NCI-H345 treated with DMSO at 0.1 percent for 48 hours (cell line): Measurements from ENCODE around the gene PIP5KL1.

Experiments used
- DNase-seq: peaks from one replicate; lab custom pipeline; 2025; ENCODE audit not compliant: unreplicated experiment; lab: John Stamatoyannopoulos, UW

PIP5KL1 gene

DNA sequence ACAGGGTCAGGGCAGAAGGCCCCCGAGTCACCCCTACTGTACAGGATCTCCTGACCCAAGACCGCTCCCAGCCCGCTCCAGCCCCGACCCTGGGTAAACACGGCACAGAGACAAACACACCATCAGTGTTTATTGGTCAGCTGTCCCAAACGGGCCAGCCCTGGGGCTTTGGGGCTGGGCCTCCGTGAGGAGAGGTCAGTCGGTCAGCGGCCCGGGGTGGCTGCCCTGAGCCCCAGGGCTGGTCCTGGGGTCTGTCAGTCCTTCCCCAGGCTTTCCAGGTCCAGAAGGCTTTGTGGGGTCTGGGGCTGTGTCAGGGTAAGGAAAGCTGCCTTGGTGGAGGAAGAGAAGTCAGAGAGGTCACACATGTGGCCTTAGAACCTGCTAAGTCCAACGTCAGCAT, 4.4 kb upstream of the PIP5KL1 start:
- DNase-seq, result no peak

DNA sequence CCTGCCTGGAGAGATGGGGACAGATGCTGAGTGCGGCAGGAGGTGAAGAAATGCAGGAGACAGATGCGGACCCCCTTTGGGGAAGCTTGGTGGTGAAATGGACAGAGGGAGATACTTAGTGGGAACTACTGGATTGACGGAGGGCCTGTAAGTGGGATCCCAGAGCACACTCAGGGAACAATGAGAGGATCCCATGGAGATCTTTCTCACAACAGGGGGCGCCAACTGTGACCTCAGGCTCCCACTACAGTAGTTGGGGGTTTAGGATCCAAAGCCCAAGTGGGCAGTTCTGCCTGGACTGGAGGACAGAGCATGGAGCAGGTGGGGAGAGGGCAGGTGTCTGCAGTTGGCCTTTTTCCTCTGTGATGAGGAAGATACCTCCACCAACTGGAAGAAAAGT, 3.7 kb upstream of the PIP5KL1 start:
- DNase-seq, result no peak

DNA sequence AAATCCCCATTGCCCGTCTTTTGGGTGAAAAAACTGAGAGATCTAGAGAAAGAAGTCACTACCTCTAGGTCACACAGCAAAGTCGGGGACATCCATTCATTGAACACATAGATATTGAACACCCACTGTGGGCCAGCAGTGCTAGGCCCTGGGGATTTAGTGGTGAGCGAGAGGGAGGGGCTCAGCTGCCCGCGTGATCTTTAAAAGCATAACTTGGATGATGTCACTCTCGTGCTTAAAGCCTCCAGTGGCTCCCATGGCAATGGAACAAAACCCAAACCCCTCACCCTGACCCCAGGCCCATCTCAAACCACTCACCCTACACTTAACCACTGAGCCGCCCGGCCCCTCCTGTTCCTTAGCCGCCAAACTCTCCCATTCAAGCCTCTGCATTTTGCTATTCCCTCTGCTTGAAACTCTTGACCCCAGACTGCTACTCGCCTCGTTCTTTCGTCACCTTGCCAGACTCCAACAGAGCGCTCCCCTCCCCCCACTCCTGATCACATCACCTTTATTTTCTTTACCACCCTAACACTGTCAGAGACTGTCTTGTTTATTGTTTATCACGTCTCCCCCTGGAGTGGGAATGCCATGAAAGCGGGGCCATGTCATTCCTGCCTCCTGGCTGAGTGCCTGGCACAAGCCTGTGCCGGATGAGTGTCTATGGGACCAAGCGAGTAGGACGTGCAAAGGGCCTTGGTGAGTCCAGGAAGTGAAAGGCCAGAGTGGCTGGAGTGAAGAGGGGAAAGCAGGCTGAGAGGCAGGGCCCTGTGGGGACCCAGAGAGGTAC, 710 bp upstream of the PIP5KL1 start:
- DNase-seq, result peak; percentile 40

DNA sequence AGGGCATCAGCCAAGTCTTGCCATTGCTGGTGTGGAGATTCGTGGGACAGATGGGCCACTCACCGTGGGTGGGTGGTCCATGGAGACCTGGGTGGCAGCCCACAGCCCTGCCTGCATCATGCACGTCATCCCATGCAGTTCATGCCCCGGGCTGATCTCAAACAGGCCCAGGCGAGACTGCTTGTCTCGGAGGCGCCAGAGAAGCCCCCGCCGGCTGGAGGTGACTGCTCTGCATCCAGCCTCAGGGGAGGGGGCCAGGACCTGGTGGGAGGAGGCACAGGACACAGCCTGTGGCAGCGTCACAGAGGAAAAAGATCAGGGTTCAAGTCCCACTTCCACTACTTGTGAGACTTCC, 975 bp downstream of the PIP5KL1 start:
- no peak for DNase-seq

DNA sequence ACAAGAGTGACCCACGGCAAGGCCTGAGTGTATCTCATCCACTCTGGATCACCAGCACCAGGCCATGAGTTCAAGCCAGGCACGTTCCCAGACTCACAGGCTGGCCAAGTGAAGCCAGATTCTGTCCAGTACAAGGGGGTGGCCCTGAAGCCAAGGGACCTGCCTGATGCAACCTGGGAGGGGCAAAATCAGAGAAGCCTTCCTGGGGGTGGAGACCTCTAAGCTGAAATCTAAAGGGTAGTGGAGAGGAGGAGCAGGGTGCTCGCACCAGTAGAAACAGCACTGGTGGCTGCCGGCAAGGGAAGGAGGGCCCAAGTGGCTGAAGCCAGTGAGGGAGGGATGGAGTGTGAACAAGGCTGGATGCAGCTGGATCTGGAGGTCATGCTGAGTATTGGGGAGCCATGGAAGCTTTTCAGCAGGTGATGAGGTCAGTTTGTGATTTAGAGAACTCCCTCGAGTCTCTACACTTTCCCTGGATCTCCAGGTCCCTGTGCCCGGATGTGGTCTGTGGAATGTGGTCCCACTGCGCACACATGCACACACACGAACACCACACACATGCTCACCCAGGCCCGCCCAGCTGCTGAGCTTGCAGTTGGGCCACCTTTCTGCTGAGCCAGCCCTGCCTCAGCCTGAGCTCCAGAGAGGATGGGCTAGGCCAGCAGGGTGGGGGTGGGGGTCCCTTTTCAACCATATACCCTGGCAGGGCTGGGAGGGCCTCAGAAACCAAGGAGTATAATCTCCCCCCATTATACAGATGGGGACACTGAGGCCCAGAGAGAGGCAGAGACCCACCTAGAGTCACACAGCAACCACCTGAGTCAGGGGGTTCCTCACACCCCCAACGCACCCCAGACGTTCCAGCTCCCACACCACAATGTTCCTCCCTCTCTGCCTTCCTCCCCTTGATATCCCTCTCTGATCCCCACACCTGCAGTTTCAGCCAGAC, 1.6 kb downstream of the PIP5KL1 start:
- no peak for DNase-seq

DNA sequence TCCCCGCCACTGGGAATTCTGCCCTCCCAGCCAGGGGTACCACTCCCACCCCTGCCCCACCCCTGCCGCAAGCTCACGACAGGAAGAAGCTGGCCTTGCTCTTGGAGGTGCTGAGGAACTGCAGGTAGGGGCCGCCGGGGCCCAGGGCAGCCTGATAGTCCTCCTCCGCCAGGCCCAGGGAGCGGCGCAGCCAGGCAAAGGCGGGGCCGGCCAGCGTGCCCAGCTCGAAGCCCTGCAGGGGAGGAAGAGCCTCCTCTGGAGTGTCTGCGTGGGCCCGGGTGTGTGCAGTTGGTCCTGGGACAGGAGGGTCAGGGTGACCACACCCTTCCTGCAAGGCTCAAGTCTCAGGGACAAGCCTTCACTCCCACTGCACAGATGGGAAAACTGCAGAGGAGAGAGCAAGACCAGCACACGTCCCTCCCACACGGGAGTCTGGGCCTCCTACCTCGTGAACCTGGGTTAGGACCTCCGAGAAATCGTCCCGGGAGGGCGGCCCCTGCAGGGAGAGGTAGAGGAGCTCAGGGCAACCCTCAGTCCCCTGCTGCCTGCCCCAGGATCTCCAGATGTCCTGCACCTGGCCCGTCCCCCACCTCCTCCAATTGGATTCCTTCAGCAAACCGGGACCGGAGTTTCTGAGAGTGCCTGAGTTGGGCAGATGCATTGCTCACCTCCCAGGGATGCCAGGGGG, 2.4 kb downstream of the PIP5KL1 start:
- DNase-seq, result peak; percentile 7

DNA sequence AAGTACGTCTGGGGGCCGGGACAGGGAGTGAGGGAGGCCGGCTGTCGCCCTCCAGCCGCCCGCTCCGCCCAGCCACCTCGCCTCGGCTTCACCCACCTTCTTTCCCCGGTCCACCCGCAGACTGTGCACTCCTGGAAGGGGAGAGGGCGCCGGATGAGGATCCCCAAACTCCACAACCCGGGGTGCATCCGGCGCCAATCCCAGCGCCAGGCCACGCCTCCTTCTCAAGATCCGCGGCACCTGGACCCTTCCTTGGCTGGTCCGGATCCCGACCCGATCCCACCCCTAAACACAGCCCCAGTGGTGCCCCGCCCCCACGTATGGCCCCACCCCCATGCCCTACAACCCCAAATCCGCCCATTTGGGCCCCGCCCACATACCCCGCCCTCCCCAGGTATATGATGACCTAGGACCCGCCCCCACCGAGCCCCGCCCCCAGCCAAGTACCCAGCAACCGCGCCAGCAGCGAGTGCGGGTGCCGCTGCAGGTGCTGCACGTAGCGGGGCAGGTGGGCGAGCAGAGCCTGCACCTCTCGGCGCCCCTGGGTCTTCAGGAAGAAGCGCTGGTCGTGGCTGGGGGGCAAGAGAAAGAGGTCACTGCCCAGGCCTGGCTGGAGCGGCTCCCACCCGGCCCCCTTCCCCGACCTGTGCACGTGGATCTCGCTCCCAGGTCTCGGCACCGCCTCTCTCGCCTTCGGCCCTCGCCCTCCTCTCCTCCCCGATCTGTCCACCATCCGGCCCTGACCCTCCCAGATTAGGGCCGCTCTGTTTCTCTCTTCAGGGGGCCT, 3.2 kb downstream of the PIP5KL1 start:
- peak; percentile 10 for DNase-seq

DNA sequence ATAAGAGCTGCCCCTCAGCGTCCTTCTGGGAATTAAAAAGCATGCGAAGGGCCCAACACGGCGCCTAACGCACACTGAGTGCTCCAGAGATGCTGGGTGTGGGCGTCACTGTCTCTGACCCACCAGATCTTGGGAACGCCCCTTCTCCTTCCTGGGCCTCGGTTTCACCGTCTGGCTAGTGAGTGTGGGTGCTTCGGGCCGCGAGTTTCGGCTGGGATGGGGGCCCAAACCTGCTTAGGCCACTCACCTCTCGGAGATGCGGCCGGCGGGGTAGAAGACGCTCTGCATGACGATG, 3.7 kb downstream of the PIP5KL1 start:
- no peak for DNase-seq

DNA sequence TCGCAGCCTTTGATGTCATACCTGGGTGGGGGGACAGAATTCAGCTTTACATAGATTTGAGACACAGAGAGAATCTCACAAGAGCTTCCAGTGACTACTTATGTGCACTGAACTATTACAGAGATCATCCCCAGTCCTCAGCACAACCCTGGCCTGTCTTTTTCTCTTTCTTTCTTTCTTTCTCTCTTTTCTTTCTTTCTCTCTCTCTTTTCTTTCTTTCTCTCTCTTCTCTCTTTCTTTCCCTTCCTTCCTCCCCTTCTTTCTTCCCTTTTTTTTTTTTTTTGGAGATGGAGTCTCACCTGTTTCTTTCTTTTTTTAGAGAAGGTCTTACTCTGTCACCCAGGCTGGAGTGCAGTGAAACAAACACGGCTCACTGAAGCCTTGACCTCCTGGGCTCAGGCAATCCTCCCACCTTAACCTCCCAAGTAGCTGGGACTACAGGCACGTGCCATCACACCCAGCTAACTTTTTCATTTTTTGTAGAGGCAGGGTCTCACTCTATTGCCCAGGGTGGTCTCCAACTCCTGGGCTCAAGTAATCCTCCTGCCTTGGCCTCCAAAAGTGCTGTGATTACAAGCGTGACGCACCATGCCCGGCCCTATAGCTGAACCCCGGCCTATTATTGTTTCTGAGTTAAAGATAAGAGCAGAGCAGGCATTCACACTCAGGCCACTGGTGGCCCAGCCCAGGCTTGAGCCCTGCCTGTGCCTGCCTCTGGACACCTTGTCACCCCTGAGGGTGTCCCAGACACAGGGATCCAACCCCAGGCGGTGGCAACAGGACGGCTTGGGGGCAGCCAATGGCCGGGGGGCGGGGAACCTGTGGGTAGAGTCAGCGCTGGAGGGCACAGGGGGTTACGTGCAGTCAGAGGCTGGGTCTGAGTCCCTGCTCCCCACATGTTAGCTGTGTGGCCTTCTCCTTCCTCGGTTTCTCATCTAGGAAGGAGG, 4.3 kb downstream of the PIP5KL1 start:
- no peak for DNase-seq

DNA sequence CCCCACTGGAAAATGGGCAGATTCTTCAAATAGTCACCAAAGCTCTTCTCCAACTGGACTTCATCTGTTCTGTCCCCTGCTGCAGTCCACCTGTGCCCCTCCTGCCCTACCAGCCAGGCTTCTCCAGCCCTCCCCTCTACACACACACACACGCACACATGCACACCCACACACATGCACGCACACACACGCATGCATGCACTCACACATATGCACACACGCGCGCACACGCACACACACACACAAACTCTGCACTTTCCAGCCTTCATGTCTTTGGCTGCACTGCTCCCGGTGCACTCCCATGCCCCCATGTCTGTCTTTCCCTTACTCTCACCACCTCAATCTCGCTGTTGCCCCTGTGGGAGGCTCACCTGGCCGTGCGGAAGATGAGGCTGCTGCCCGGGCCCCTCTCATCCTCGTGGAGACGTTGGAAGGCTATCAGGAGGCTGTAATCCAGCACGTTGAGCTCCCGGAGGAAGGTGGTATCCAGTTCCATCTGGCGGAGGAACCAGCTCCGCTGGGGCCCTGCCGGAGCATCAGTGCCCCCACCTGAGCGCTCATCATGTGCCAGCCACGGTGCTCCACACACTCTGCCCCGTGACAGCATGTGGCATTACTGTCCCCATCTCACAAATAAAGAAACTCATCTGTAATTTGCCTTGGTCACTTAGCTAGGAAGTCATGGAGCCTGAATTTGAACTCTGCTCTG, 5.7 kb downstream of the PIP5KL1 start:
- DNase-seq, result no peak

DNA sequence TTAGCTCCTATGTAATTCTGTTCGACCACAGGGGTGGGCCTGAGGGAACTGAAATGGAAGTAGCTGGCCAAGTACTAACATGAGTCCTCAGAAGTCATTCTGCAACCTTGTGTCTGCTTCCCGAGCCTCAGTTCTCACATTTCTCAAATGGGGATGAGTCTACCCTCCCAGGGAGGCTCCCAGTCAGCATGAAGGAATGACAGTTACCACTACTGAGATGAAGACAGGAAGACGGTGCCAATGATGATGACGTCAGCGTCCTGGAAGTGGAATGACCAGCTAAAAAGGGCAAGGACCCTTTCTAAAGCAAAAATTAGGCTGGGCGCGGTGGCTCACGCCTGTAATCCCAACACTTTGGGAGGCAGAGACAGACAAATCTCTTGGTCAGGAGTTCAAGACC, 6.8 kb downstream of the PIP5KL1 start:
- no peak for DNase-seq

DNA sequence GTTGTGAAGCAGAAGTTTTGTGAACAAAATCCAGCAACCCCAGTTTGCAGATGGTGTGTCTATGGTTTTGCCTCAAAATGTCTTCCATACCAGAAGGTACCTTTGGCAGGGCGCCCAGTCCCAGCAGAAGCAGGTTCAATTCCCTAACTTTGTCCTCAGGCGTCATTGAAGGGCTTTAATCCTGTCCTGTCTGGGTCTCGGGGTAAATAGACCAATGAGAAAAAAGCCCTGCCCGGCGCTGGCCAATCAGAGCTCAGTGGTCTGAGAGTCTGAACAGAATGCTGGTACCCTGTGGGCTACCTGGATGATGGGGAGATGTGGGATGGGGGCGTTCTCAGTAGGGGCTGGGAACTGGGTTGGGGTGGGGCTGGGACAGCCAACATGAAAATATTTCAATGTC, 7.5 kb downstream of the PIP5KL1 start:
- no peak for DNase-seq

DNA sequence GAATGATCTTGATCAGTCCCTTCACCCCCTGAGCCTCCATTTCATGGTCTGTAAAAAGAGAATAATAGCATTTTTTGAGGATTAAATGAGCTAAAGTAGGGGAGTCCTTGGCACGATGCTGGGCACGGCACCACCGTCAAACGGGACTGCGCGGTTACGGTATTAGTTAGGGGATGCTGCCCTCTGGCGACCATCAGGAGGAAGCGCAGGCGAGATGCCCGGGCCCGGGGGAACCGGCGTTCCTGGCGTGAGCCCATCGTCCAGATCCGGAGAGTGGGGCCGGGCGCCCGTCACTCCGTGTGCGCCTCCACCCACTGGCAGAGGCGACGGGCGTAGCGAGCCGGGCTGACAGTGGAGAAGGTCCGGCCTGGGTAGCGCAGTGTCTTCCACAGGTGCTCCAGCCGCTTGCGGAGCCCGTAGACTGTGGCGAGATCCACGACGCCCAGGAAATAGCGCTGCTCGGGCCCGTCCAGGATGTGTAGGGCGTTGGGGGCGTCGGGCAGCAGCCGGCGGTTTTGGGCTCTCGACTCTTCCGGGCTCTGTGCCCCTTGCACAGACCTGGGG, 8.9 kb downstream of the PIP5KL1 start:
- DNase-seq, result peak; percentile 26

DNA sequence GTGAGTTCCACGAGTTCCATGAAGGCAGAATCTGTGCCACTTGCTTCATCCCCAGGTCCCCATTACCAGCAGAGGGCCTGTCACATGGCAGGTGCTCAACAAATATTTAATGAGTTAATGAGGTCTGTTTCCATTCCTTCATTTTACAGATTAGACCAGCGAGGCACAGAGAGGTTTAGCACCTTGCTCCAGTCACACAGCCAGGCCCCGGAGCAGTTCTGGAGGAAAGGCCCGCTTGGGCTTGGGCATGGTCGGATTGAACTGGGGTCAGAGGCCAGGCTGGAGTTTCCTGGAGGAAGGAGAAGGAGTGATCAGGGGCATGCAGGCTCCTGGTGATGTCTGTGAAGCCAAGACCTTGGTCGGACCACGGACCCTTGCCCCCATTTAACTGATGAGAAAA, 9.8 kb downstream of the PIP5KL1 start:
- no peak for DNase-seq

DNA sequence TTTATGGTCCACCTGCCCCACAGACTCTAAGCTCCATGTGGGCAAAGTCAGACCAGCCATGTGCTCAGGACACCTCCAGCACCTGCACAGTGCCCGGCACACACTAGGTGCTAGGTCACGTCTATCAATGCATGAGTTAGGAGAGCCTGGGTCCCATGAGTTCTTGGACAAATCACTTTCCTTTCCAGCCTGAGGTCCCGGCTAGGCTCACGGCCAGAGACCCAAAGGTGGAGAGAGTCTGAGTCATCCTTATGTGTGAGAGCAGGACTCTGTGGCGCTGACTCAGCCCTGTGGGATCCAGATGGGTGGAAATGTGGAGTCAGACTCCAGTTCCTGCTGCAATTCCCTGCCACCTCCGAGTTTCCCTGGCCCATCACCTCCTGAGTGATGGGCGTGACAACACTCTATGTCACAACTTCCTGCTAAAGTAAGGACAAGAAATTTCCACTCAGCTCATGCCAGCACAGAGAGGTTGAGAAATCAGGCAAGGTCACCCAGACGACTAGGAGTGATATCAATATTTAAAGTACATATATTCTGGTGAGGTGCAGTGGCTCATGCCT, 11.2 kb downstream of the PIP5KL1 start:
- DNase-seq, result no peak

DNA sequence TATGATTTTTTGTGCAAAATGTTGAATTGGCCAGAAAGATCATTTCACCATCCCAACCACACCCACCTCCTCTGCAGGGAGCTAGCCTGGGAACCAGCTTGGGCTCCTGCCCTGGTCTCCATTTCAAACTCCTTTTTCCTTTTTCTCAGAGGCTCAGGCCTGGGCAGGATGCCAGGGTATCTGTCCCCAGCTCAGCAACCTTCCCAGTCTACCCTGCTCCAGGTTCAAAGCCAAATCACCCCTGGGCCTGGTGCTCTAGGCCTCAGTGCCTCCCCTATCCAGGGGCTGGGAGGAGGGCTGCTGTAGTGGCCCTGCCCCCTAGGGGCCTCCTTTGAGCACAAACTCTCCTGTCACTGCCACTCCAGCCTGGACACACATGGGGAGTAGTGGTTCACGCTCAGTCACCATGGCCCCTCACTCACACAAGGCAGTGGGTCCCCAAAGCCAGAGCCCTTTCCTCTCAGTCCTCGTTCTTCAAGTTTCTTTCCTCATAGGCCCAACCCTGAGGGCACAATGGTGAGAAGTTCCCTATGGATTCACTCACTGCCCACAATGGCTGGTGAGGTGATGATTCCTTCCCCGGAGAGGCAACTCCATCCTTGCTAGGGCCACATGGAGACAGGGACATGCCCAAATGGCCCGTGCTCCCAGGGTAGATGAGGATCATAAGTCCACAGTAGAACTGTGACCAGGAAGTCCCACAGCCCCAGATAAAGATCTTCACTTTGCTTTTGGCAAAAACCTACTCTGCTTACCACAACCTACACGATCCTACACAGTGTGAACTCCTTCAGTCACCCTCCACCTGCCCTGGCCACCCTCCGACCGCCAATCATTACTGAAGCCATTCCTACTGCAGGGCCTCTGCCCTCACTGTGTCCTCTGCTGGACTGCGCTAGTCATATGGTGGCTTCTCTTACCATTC, 12.1 kb downstream of the PIP5KL1 start:
- no peak for DNase-seq

DNA sequence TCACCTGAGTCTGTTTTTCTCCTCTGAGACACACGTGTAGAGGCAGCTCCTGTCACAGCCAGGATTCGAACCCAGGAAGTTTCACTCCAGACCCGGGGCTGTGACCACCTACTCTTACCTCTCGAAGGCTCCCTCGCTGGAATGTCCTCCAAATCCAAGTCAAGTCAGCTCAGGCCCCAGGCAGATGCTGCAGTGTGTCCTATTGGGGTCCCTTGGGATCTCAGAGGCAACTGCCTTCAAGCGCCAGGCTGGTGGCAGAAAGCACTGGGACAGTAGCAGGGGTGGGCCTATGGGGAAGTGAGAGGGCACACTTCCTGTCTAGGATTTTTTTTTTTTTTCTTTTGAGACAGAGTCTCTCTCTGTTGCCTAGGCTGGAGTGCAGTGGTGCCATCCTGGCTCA, 13.0 kb downstream of the PIP5KL1 start:
- DNase-seq, result no peak
